GM12801 (cell line): ENCODE results near the gene PLAAT2.

Experiments
- TF ChIP-seq, protein P1 (sequence below): IDR thresholded peaks from one replicate; pipeline ENCODE4 v1.5.1; 2011; ENCODE audit warnings: control low read depth; ENCODE audit not compliant: insufficient read length; ENCODE audit errors: extremely low read depth

PLAAT2 gene

DNA sequence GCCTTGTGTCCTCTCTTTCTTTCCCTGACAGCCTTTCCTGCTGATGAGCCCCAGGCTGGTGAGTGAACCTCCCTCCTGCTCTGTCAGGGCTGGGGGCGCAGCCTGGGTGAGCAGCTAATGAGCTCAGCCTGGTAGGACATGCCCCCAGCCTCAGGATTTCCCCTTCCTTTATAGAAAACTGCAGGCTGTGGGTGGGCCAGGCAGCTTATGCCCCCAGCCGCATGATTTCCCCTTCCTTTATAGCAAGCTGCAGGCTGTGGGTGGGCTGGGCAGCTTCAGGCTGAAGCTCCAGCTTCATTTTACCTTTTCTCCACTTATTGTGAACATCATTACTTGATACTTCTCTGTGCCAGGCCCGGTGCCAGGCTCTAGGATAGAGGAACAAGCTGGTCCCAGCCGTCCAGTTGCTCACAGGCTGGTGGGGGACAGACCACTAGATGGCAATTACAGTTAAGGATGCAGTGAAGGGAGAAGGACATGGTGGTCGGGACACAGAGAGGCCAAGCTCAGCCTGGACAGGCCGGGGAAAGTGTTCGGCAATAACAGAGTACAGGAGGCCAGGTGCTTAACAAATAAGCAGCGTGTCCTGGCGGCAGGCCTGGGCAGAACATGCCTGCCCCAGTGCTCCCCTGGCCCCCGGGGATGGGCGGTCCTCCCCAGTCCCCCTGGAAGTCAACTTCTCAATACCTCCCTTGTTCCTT lies 52.0 kb downstream of the PLAAT2 start:
- TF ChIP-seq, protein P1, sequence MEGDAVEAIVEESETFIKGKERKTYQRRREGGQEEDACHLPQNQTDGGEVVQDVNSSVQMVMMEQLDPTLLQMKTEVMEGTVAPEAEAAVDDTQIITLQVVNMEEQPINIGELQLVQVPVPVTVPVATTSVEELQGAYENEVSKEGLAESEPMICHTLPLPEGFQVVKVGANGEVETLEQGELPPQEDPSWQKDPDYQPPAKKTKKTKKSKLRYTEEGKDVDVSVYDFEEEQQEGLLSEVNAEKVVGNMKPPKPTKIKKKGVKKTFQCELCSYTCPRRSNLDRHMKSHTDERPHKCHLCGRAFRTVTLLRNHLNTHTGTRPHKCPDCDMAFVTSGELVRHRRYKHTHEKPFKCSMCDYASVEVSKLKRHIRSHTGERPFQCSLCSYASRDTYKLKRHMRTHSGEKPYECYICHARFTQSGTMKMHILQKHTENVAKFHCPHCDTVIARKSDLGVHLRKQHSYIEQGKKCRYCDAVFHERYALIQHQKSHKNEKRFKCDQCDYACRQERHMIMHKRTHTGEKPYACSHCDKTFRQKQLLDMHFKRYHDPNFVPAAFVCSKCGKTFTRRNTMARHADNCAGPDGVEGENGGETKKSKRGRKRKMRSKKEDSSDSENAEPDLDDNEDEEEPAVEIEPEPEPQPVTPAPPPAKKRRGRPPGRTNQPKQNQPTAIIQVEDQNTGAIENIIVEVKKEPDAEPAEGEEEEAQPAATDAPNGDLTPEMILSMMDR: no peak

DNA sequence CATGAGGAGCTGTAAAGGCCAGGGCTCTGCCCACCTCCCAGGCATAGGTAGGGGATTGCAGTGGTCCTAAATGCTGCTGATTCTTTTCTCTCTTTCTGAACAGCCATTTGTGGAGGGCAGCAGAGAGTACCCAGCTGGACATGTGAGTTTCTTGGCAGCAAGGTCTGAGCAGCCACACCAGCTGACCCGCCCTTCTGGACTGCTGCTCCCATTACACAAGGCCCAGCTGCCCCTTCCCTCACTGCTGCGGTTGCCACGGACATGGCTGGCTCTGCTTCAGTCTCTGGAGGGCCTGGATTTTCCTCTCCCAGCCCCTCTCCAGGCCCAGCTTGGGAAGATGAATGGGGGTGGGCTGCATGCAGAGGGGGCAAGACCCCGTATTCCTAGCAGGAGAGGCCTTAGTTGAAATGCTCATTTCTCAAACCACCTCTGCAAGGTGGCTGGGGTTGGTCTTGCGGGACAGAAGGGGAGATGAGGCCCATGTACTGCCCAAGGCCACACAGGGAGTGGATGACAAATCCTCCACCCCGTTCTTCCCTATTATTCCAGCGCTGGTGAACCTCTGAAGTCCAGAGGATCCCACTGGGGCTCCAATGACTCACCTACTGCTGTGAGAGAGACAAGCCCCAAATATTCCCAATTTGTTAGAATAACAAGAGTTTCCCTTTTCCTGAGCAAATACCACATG lies 52.7 kb downstream of the PLAAT2 start:
- TF ChIP-seq, protein P1: no peak

DNA sequence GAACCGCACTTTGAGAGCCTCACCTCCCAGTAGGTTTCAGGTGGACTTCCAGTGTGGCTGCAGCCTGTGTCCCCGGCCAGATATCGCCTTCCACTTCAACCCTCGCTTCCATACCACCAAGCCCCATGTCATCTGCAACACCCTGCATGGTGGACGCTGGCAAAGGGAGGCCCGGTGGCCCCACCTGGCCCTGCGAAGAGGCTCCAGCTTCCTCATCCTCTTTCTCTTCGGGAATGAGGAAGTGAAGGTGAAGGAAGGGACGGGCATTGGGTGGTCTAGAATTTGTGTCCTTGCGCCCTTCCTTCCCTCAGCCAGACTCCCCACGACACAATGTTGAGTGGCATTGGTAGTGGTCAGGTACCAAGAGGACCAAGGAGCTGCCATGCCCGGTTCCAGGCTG lies 54.4 kb downstream of the PLAAT2 start:
- TF ChIP-seq, protein P1: no peak

GRCh38 chr11:63508009-63508408 lies 55.2 kb downstream of the PLAAT2 start:
- TF ChIP-seq, protein P1: no peak

DNA sequence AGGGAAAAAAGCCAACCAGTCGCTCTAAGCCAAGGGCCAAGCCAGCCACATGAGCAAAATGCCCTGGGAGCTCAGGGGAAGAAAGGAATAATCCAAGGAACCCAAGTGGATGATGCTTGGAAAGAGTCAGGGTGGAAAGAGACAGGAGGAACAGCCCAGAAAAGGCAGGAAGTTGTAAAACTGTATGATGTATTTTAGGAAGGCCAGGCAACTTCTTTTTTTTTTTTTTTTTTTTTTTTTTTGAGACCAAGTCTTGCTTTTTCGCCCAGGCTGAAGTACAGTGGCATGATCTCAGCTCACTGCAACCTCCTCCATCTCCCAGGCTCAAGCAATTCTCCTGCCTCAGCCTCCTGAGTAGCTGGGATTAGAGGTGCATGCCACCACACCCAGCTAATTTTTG lies 55.7 kb downstream of the PLAAT2 start:
- TF ChIP-seq, protein P1: no peak

- TF ChIP-seq, protein P1: no peak
These were observed 56.3 kb downstream of the PLAAT2 start for GRCh38 chr11:63506876-63507275.

GRCh38 chr11:63505857-63506528 lies 57.2 kb downstream of the PLAAT2 start, which contains the start of gene LGALS12:
TSS of gene LGALS12 (plus strand) at chr11:63506084. CDS start at chr11:63506459, 375 bp downstream.
- TF ChIP-seq, protein P1: no peak
